GM18520 (cell line): Measurements from ENCODE around the gene KIF4B.
"Not testable (repeated sequence)": the region's sequence is repeated elsewhere in the genome, so short reads cannot be mapped to it uniquely, and the experiment has no call there.

Source experiments
- ATAC-seq: cut with Tn5 transposase; IDR thresholded peaks from one replicate; pipeline ENCODE4 v1.9.1; 2021; ENCODE audit not compliant: unreplicated experiment

KIF4B gene

GRCh38 chr5:155013526-155013925 is at the start of gene KIF4B:
Gene KIF4B, plus strand, starts transcription at chr5:155013755. Its CDS starts 105 bp downstream, at chr5:155013860.
- no peak for ATAC-seq

- ATAC-seq = no peak
Observed at GRCh38 chr5:154966081-154966841, 47.3 kb upstream of the KIF4B start.

GRCh38 chr5:154966874-154967273 is 46.7 kb upstream of the KIF4B start:
- no peak for ATAC-seq

GRCh38 chr5:154967421-154968024 is 46.0 kb upstream of the KIF4B start:
- ATAC-seq = no peak

- no peak for ATAC-seq
Observed at GRCh38 chr5:154968953-154969352, 44.6 kb upstream of the KIF4B start.

- ATAC-seq = no peak
Observed at GRCh38 chr5:154970759-154971158, 42.8 kb upstream of the KIF4B start.

- no peak for ATAC-seq
Observed at GRCh38 chr5:154971501-154971900, 42.1 kb upstream of the KIF4B start.

- ATAC-seq = no peak
Observed at GRCh38 chr5:154972476-154973080, 41.0 kb upstream of the KIF4B start.

- ATAC-seq = not testable (repeated sequence)
Observed at GRCh38 chr5:154976082-154976481, 37.5 kb upstream of the KIF4B start.

- ATAC-seq = no peak
Observed at GRCh38 chr5:154977409-154977808, 36.1 kb upstream of the KIF4B start.

- not testable (repeated sequence) for ATAC-seq
Observed at GRCh38 chr5:154978294-154978693, 35.3 kb upstream of the KIF4B start.

- no peak for ATAC-seq
Observed at GRCh38 chr5:154984946-154985516, 28.5 kb upstream of the KIF4B start.

- ATAC-seq = no peak
Observed at GRCh38 chr5:154986151-154986550, 27.4 kb upstream of the KIF4B start.

- ATAC-seq = no peak
Observed at GRCh38 chr5:154989626-154990025, 23.9 kb upstream of the KIF4B start.

- no peak for ATAC-seq
Observed at GRCh38 chr5:154993461-154993860, 20.1 kb upstream of the KIF4B start.

- ATAC-seq = no peak
Observed at GRCh38 chr5:154995679-154996078, 17.9 kb upstream of the KIF4B start.

- ATAC-seq = no peak
Observed at GRCh38 chr5:154997746-154998145, 15.8 kb upstream of the KIF4B start.

GRCh38 chr5:154999865-155000264 is 13.7 kb upstream of the KIF4B start:
- no peak for ATAC-seq

- ATAC-seq = no peak
Observed at GRCh38 chr5:155001523-155001922, 12.0 kb upstream of the KIF4B start.

- ATAC-seq = not testable (repeated sequence)
Observed at GRCh38 chr5:155002722-155003121, 10.8 kb upstream of the KIF4B start.

- ATAC-seq = no peak
Observed at GRCh38 chr5:155004138-155004744, 9.3 kb upstream of the KIF4B start.
